Ectodermal cell (in vitro differentiated cells): Measurements from ENCODE around the gene L3MBTL1.

ENCODE experiments used
- H3K27ac ChIP-seq: 2 replicates; pipeline ENCODE4 v1.7.0; 2013; ENCODE audit warnings: mild to moderate bottlenecking, low read depth, low read length; ENCODE audit not compliant: insufficient read depth, poor library complexity, severe bottlenecking
- H3K27me3 ChIP-seq: 2 replicates; pipeline ENCODE4 v1.7.0; 2013; ENCODE audit warnings: mild to moderate bottlenecking, low read length; ENCODE audit not compliant: insufficient read depth, control insufficient read depth, poor library complexity, severe bottlenecking
- H3K36me3 ChIP-seq: one replicate; pipeline ENCODE4 v1.7.0; 2013; ENCODE audit warnings: low read length; ENCODE audit not compliant: control insufficient read depth, insufficient read depth
- H3K4me1 ChIP-seq: one replicate; pipeline ENCODE4 v1.7.0; 2013; ENCODE audit warnings: low read length; ENCODE audit not compliant: control insufficient read depth, insufficient read depth
- H3K4me3 ChIP-seq: 2 replicates; pipeline ENCODE4 v1.7.0; 2013; ENCODE audit warnings: low read depth, low read length, control low read depth; ENCODE audit not compliant: insufficient read depth
- H3K9me3 ChIP-seq: 2 replicates; pipeline ENCODE4 v1.7.0; 2013; ENCODE audit warnings: mild to moderate bottlenecking, low read length, moderate library complexity; ENCODE audit not compliant: control insufficient read depth
- WGBS, 2 experiments: methylation state at CpG; one replicate each; pipeline ENCODE4 v1.1.7; 2013; ENCODE audit warnings: missing lambda C conversion rate in 2 of 2; 5-methylcytosine and 5-hydroxymethylcytosine counted together

Gene L3MBTL1

DNA sequence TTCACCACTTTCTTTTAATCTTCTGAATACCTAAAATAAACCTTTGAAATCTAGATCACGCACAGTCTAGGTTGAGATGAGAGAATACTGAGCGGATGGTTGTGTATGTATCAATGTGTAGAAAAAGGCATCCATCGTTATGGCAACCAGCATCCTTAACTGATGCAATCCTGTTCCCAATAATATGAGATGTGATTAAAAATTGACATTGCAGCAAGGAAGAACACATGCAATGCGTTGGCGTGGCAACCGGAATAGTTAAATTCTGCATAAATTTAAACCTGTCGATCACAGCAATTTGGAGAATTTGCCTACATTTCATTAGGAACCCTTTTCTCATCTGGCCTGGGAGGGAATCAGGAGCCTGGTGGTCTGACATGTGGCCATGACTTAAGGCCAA, 1.3 kb upstream of the L3MBTL1 start:
- Histone ChIP-seq H3K4me3 (no peak overlapping the region), H3K36me3 (no peaks in the 10 kb centered on the region), H3K27ac (no peak overlapping the region), H3K27me3 (peaks cover 44% of the 10 kb centered on the region), H3K4me1 (no peaks in the 10 kb centered on the region), H3K9me3 (no peaks in the 10 kb centered on the region)
- WGBS, 2 experiments, result 92 to 94% methylated on average over 7 of the region's 7 CpGs

- Histone ChIP-seq H3K4me3 (peak overlapping the region; percentile 64), H3K27ac (no peak overlapping the region), H3K36me3 (no peaks in the 10 kb centered on the region), H3K4me1 (no peaks in the 10 kb centered on the region), H3K27me3 (peaks cover 40% of the 10 kb centered on the region), H3K9me3 (no peaks in the 10 kb centered on the region)
- 9% methylated on average over 21 to 22 of the region's 22 CpGs for WGBS, 2 experiments
Measured at GRCh38 chr20:43508106-43508505, 609 bp downstream of the L3MBTL1 start.

- Histone ChIP-seq H3K27me3 (peaks cover 40% of the 10 kb centered on the region), H3K36me3 (no peaks in the 10 kb centered on the region), H3K9me3 (no peaks in the 10 kb centered on the region), H3K4me1 (no peaks in the 10 kb centered on the region), H3K4me3 (no peak overlapping the region), H3K27ac (no peak overlapping the region)
- 57 to 62% methylated on average over 11 of the region's 11 CpGs for WGBS, 2 experiments
Measured at GRCh38 chr20:43508604-43509040, 1.1 kb downstream of the L3MBTL1 start.

- no peak overlapping the region for H3K27ac ChIP-seq
- no peak overlapping the region for H3K4me3 ChIP-seq
- peaks cover 19% of the 10 kb centered on the region for H3K27me3 ChIP-seq
- no peaks in the 10 kb centered on the region for H3K4me1 ChIP-seq
- H3K9me3 ChIP-seq, result no peaks in the 10 kb centered on the region
- H3K36me3 ChIP-seq, result no peaks in the 10 kb centered on the region
- 88 to 96% methylated on average over 1 of the region's 1 CpG for WGBS, 2 experiments
Measured at GRCh38 chr20:43511879-43512278, 4.4 kb downstream of the L3MBTL1 start.

- Histone ChIP-seq H3K27ac (no peak overlapping the region), H3K4me1 (no peaks in the 10 kb centered on the region), H3K4me3 (peak overlapping the region; percentile 35), H3K9me3 (no peaks in the 10 kb centered on the region), H3K27me3 (peaks cover 3% of the 10 kb centered on the region), H3K36me3 (no peaks in the 10 kb centered on the region)
- WGBS, 2 experiments, result 63 to 64% methylated on average over 10 of the region's 10 CpGs
Measured at GRCh38 chr20:43513372-43513930, 6.0 kb downstream of the L3MBTL1 start.

DNA sequence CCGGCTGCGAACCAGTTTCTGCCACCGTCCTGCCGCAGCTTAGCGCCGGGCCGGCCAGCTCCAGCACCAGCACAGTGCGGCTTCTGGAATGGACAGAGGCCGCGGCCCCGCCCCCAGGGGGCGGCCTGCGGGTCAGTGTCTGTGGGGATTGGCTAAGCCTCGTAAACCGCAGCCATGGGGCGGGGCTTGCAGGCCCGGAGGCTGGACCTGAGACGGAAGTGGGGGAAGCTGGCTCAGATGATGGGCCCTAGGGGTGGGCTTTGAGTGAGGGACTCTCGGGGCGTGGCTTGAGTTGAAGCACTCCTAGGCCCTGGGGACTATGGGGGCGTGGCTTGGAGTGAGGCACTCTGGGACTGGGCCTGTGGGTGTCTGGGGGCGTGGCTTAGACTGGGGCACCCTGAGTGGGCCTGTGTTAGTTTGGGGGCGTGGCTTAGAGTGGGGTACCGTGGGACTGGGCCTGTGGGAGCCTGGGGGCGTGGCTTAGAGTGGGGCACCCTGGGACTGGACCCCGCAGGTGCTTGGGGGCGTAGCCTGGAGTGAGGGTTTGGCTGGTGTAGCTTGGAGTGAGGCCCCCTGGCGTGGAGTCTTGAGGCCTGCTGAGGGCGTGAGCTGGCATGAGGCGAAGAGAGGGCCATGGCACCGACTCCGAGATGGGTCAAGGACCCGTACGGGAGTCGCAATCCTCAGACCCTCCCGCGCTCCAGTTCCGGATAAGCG, 6.6 kb downstream of the L3MBTL1 start:
- no peaks in the 10 kb centered on the region for H3K9me3 ChIP-seq
- H3K27ac ChIP-seq, result peak overlapping the region; percentile 26
- peak overlapping the region; percentile 63 for H3K4me3 ChIP-seq
- H3K27me3 ChIP-seq, result no peaks in the 10 kb centered on the region
- WGBS, 2 experiments, result 48 to 52% methylated on average over 39 of the region's 39 CpGs
- H3K36me3 ChIP-seq, result no peaks in the 10 kb centered on the region
- no peaks in the 10 kb centered on the region for H3K4me1 ChIP-seq

- WGBS, 2 experiments, result 42 to 45% methylated on average over 27 of the region's 27 CpGs
- peak overlapping the region; percentile 26 for H3K27ac ChIP-seq
- no peaks in the 10 kb centered on the region for H3K36me3 ChIP-seq
- H3K27me3 ChIP-seq, result no peaks in the 10 kb centered on the region
- H3K9me3 ChIP-seq, result no peaks in the 10 kb centered on the region
- peak overlapping the region; percentile 63 for H3K4me3 ChIP-seq
- H3K4me1 ChIP-seq, result no peaks in the 10 kb centered on the region
Measured at GRCh38 chr20:43514648-43514999, 7.1 kb downstream of the L3MBTL1 start.

GRCh38 chr20:43515628-43516027, 8.1 kb downstream of the L3MBTL1 start:
- no peak overlapping the region for H3K4me3 ChIP-seq
- H3K36me3 ChIP-seq, result no peaks in the 10 kb centered on the region
- no peaks in the 10 kb centered on the region for H3K4me1 ChIP-seq
- H3K27ac ChIP-seq, result no peak overlapping the region
- 83 to 88% methylated on average over 2 of the region's 2 CpGs for WGBS, 2 experiments
- no peaks in the 10 kb centered on the region for H3K27me3 ChIP-seq
- H3K9me3 ChIP-seq, result no peaks in the 10 kb centered on the region

DNA sequence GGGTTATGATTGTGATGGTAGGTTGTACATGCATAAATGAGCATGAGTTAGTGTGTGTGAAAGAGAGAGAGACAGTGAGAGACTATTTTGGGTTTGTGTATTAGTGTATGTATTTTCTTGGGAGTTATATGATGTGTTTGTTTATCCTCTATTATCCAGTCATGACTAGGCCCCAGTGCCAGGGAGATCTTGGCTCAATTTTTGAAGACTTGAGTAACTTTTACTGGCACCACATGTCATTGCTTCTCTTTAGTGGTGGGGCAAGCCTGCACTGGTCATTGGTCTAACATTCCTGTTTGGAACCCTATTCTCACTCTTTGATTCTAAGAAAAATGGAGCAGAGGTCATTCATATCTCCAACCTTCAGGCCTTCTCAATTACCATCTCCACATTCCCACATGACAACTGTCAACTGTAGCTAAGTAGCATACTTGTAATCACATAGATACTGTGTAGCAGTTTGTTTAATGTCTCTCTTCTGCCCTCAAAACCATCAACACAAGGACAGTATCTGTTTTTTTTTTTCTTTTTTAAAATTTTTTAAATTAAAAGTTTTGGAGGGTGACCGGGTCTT, 8.8 kb downstream of the L3MBTL1 start:
- Histone ChIP-seq H3K27me3 (no peaks in the 10 kb centered on the region), H3K4me1 (no peaks in the 10 kb centered on the region), H3K36me3 (no peaks in the 10 kb centered on the region), H3K27ac (no peak overlapping the region), H3K9me3 (no peaks in the 10 kb centered on the region), H3K4me3 (no peak overlapping the region)
- WGBS, 2 experiments, result 86 to 90% methylated on average over 1 of the region's 1 CpG

DNA sequence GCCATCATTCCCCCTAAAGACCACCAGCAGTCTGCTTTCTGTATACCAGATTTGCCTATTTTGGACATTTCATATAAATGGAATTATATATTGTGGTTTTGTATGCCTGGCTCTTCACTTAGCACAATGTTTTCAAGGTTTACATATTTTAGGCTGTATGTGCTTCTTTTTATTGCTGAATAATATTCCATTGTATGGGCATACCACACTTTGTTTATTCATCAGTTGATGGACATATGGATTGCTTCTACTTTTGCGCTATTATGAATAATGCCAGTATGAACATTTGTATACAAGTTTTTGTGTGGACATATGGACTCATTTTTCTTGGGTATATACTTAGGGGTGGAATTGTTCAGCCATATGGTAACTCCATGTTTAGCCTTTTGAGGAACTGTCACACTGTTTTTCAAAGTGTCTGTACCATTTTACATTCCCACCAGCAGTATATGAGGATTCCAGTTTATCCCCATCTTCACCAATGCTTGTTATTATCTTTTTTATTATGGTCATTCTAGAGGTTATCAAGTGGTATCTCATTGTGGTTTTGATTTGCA, 12.7 kb downstream of the L3MBTL1 start:
- Histone ChIP-seq H3K4me1 (no peaks in the 10 kb centered on the region), H3K36me3 (no peaks in the 10 kb centered on the region), H3K27me3 (no peaks in the 10 kb centered on the region), H3K27ac (no peak overlapping the region), H3K9me3 (no peaks in the 10 kb centered on the region), H3K4me3 (no peak overlapping the region)
- WGBS, 2 experiments, result 100% methylated on average over 1 of the region's 1 CpG
